ENCODE data around the gene KREMEN2. TPM values are rescaled to one million over a fixed set of nuclear protein-coding genes. Genes with fewer than 3 reads are reported as not detected.

Gene KREMEN2
- total RNA-seq, 1 donor from 2014 or later, result 0.50 TPM

Other genes with a start within 250 kb of the KREMEN2 start
- 0.85 and 1.7 TPM in 2 replicates for gene PRSS27, start 244.1 kb upstream of the KREMEN2 start, total RNA-seq
- 19.8 and 114 TPM in 2 replicates for gene SRRM2, start 211.6 kb upstream of the KREMEN2 start, total RNA-seq
- gene ELOB, start 187.0 kb upstream of the KREMEN2 start, total RNA-seq, result 239 and 444 TPM in 2 replicates
- not detected in 2 replicates for gene PRSS33, start 176.7 kb upstream of the KREMEN2 start, total RNA-seq
- gene PRSS41, start 165.8 kb upstream of the KREMEN2 start, total RNA-seq, result not detected in 2 replicates
- gene PRSS21, start 147.0 kb upstream of the KREMEN2 start, total RNA-seq, result 1.2 and 3.1 TPM in 2 replicates
- 0.25 and 1.2 TPM in 2 replicates for gene ZG16B, start 134.0 kb upstream of the KREMEN2 start, total RNA-seq
- 1.8 and 5.4 TPM in 2 replicates for gene PRSS22, start 106.1 kb upstream of the KREMEN2 start, total RNA-seq
- gene FLYWCH2, start 81.1 kb upstream of the KREMEN2 start, total RNA-seq, result 39.4 and 39.9 TPM in 2 replicates
- 35.3 and 42.9 TPM in 2 replicates for gene FLYWCH1, start 52.3 kb upstream of the KREMEN2 start, total RNA-seq
- 2.3 and 17.5 TPM in 2 replicates for gene PAQR4, start 5.1 kb downstream of the KREMEN2 start, total RNA-seq
- 0.55 and 4.5 TPM in 2 replicates for gene PKMYT1, start 16.2 kb downstream of the KREMEN2 start, total RNA-seq
- 0.20 and 0.35 TPM in 2 replicates for gene CLDN9, start 48.6 kb downstream of the KREMEN2 start, total RNA-seq
- gene CLDN6, start 53.9 kb downstream of the KREMEN2 start, total RNA-seq, result 0.70 and 26.6 TPM in 2 replicates
- gene TNFRSF12A, start 56.1 kb downstream of the KREMEN2 start, total RNA-seq, result 196 and 480 TPM in 2 replicates
- gene HCFC1R1, start 59.7 kb downstream of the KREMEN2 start, total RNA-seq, result 8.5 and 13.0 TPM in 2 replicates
- 13.5 and 13.7 TPM in 2 replicates for gene THOC6, start 59.8 kb downstream of the KREMEN2 start, total RNA-seq
- 0.30 and 8.3 TPM in 2 replicates for gene BICDL2, start 72.7 kb downstream of the KREMEN2 start, total RNA-seq
- gene MMP25, start 82.3 kb downstream of the KREMEN2 start, total RNA-seq, result under 0.01 and 0.10 TPM in 2 replicates
- 261 and 520 TPM in 2 replicates for gene IL32, start 101.4 kb downstream of the KREMEN2 start, total RNA-seq
- not detected in 2 replicates for gene ZSCAN10, start 135.0 kb downstream of the KREMEN2 start, total RNA-seq
- 15.2 and 20.5 TPM in 2 replicates for gene ZNF205, start 148.3 kb downstream of the KREMEN2 start, total RNA-seq
- 6.1 and 19.3 TPM in 2 replicates for gene ZNF213, start 170.8 kb downstream of the KREMEN2 start, total RNA-seq
- not detected in 2 replicates for gene OR1F1, start 223.9 kb downstream of the KREMEN2 start, total RNA-seq